Measurements from ENCODE around the gene HDAC9. TPM values are rescaled to one million over a fixed set of nuclear protein-coding genes. Genes with fewer than 3 reads are reported as not detected.

HDAC9 gene
- total RNA-seq, 4 donors from 2014 or later, result 3.4 to 7.2 (median 4.5) TPM

- Histone ChIP-seq H3K9me3 (no peaks in the 10 kb centered on the region), H3K4me1 (no peaks in the 10 kb centered on the region), H3K27me3 (no peaks in the 10 kb centered on the region), H3K4me3 (no peak overlapping the region), H3K27ac (no peak overlapping the region), H3K36me3 (no peaks in the 10 kb centered on the region)
- DNase-seq (ENCODE audit: low spot score in 2 of 2), result no peak
- TF ChIP-seq POLR2A (IDR thresholded peaks at IDR 0.05), result no peak
- TF ChIP-seq CTCF (IDR thresholded peaks at IDR 0.05), result no peak
- TF ChIP-seq EP300 (IDR thresholded peaks at IDR 0.05), result no peak
- no peak for TF ChIP-seq POLR2AphosphoS5 (IDR thresholded peaks at IDR 0.05)
- WGBS, result 86% methylated on average over 5 of the region's 5 CpGs
Measured at GRCh38 chr7:18530224-18531179, 35.0 kb downstream of the HDAC9 start.

- Histone ChIP-seq H3K36me3 (no peaks in the 10 kb centered on the region), H3K27ac (no peak overlapping the region), H3K27me3 (no peaks in the 10 kb centered on the region), H3K9me3 (no peaks in the 10 kb centered on the region), H3K4me3 (no peak overlapping the region), H3K4me1 (no peaks in the 10 kb centered on the region)
- 90% methylated on average over 3 of the region's 3 CpGs for WGBS
- no peak for TF ChIP-seq POLR2AphosphoS5 (IDR thresholded peaks at IDR 0.05)
- no peak for DNase-seq (ENCODE audit: low spot score in 2 of 2)
Measured at GRCh38 chr7:18531539-18531938, 36.0 kb downstream of the HDAC9 start.

- H3K9me3 ChIP-seq, result no peaks in the 10 kb centered on the region
- H3K27me3 ChIP-seq, result no peaks in the 10 kb centered on the region
- WGBS, result 78% methylated on average over 2 of the region's 2 CpGs
- H3K4me3 ChIP-seq, result no peak overlapping the region
- DNase-seq (ENCODE audit: low spot score in 2 of 2), result no peak
- no peaks in the 10 kb centered on the region for H3K36me3 ChIP-seq
- H3K4me1 ChIP-seq, result no peaks in the 10 kb centered on the region
- H3K27ac ChIP-seq, result no peak overlapping the region
- TF ChIP-seq POLR2AphosphoS5 (IDR thresholded peaks at IDR 0.05), result no peak
- TF ChIP-seq POLR2A (IDR thresholded peaks at IDR 0.05), result no peak
- no peak for TF ChIP-seq CTCF (IDR thresholded peaks at IDR 0.05)
- TF ChIP-seq EP300 (IDR thresholded peaks at IDR 0.05), result no peak
Measured at GRCh38 chr7:18532813-18533212, 37.3 kb downstream of the HDAC9 start.

GRCh38 chr7:18534481-18534880 is 38.9 kb downstream of the HDAC9 start:
- DNase-seq (ENCODE audit: low spot score in 2 of 2), result no peak
- Histone ChIP-seq H3K36me3 (no peaks in the 10 kb centered on the region), H3K9me3 (no peaks in the 10 kb centered on the region), H3K4me1 (no peaks in the 10 kb centered on the region), H3K27ac (no peak overlapping the region), H3K4me3 (no peak overlapping the region), H3K27me3 (no peaks in the 10 kb centered on the region)
- 76% methylated on average over 5 of the region's 5 CpGs for WGBS
- no peak for TF ChIP-seq POLR2A (IDR thresholded peaks at IDR 0.05)
- no peak for TF ChIP-seq EP300 (IDR thresholded peaks at IDR 0.05)
- no peak for TF ChIP-seq POLR2AphosphoS5 (IDR thresholded peaks at IDR 0.05)
- no peak for TF ChIP-seq CTCF (IDR thresholded peaks at IDR 0.05)

- 68% methylated on average over 2 of the region's 2 CpGs for WGBS
- Histone ChIP-seq H3K27me3 (no peaks in the 10 kb centered on the region), H3K9me3 (no peaks in the 10 kb centered on the region), H3K4me3 (no peak overlapping the region), H3K27ac (no peak overlapping the region), H3K4me1 (no peaks in the 10 kb centered on the region), H3K36me3 (no peaks in the 10 kb centered on the region)
- no peak for TF ChIP-seq CTCF (IDR thresholded peaks at IDR 0.05)
- TF ChIP-seq POLR2A (IDR thresholded peaks at IDR 0.05), result no peak
- TF ChIP-seq EP300 (IDR thresholded peaks at IDR 0.05), result no peak
- TF ChIP-seq POLR2AphosphoS5 (IDR thresholded peaks at IDR 0.05), result no peak
- no peak for DNase-seq (ENCODE audit: low spot score in 2 of 2)
Measured at GRCh38 chr7:18535810-18536415, 40.4 kb downstream of the HDAC9 start.
